Measurements from ENCODE around the gene RMND5A.

The RMND5A gene

DNA sequence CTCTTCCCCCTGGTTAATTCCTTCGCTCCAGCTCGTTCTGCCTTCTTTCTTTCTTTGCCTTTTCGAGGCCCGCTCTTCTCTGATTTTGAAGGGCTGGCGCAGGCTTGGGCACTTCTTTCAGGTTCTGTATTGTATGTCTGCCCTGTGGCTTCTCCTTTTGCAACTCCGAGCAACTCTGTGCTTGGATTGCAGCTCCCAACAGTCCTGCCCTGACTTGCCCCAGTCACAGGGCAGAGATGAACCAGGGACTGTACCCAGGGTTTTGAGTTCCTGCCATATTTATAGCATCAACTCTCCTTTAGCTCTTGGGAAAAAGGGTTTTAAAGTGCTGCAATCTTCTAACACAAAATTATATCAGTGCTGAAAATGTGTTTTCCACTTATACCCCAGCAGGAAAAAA, 101.8 kb downstream of the RMND5A start:
- no peak overlapping the region for H3K4me3 ChIP-seq (ENCODE audit: low read depth, low read length)
- no peak for TF ChIP-seq CTCF (IDR thresholded peaks at IDR 0.05; ENCODE audit: low read depth, low read length)

DNA sequence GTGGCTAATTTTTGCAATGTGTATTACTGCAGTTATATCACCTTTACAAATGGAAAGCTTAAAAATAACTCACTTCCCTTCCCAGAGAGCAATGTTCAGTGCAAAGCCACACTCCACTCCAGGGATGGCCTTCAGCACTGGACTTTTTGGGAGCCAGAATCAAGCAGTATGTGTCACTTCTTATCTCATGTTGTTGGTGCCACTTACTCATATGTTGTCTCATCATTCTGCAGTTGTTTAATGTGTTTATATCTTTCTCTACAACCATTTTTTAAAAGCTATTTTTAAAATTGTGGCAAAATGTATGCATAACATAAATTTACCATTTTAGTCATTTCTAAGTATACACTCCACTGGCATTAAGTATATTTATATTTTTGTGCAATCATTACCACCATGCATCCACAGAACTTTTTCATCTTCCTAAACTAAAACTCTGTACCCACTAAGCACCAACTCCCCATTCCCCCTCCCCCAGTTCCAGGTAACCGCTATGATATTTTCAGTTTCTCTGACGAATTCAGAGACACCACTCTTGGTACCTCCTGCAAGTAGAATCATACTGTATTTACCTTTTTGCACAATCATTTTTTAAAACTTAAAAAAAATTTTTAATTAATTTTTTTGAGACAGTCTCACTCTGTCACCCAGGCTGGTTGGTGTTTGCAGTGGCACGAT, 102.7 kb downstream of the RMND5A start:
- no peak overlapping the region for H3K4me3 ChIP-seq (ENCODE audit: low read depth, low read length)
- no peak for TF ChIP-seq CTCF (IDR thresholded peaks at IDR 0.05; ENCODE audit: low read depth, low read length)

- no peak for TF ChIP-seq CTCF (IDR thresholded peaks at IDR 0.05; ENCODE audit: low read depth, low read length)
- H3K4me3 ChIP-seq (ENCODE audit: low read depth, low read length) = no peak overlapping the region
Measured at GRCh38 chr2:86825036-86825692, 105.1 kb downstream of the RMND5A start.

DNA sequence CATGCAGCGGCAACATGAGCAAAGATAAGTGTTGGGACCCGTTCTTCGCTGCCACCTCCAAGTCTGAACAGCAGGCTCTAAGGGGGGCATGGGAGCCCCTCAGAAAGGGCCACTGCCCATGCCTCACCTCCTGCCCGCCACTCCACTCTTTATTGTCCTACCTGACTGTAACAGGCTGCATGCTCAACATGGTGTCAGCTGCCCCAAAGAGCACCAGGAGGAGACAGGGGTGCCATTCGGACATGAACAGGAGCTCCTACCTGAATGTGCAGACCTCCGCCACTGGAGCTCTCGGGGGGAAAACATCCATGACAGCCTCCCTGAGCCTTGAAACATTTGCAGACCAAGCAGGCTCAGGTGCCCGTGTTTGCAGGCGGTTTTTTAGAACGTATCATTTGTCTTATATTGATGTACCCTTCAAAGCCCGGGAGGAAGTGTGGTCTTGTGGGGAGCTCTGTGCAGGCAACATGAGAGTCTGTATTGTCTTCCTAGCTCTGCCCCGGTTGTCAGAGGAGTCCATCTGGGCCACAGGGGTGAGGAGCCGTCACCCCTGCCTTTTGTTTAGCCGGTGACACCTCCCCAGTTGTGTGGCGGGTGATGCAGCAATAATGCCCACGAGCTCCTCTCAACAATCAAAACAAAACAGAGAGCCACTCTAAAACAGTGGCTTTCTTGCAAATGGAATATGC, 105.7 kb downstream of the RMND5A start:
- no peak overlapping the region for H3K4me3 ChIP-seq (ENCODE audit: low read depth, low read length)

DNA sequence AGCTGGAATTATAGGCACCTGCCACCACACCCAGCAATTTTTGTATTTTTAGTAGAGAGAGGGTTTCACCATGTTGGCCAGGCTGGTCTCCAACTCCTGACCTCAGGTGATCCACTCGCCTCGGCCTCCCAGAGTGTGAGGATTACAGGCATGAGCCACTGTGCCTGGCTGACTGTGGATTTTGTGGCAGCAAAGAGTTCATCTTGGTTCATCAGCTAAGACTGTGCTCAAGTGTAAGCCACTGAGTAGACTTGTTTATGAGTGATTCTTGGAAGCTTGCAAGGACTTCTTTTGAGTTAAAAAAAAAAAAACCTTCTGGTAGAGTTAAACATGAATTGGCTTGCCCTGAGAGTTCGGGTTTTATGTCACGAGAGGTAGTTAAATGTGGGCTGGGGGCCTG, 106.9 kb downstream of the RMND5A start:
- TF ChIP-seq CTCF (IDR thresholded peaks at IDR 0.05; ENCODE audit: low read depth, low read length) = no peak
- H3K4me3 ChIP-seq (ENCODE audit: low read depth, low read length) = no peak overlapping the region

More for the DNA sequence above, 105.7 kb downstream of the RMND5A start:
- no peak for TF ChIP-seq CTCF (IDR thresholded peaks at IDR 0.05; ENCODE audit: low read depth, low read length)

Measured in WI38 (cell line).